Erythroblast (primary cell): Measurements from ENCODE around the gene NUDT4.
"Not testable (repeated sequence)": the region's sequence is repeated elsewhere in the genome, so short reads cannot be mapped to it uniquely, and the experiment has no call there.

ENCODE experiments used
- DNase-seq, 2 experiments: peaks; one replicate each; lab custom pipeline; 2025; lab: John Stamatoyannopoulos, UW
- GATA1 ChIP-seq: IDR thresholded peaks from 2 replicates; pipeline ENCODE4 v1.6.1; 2011; ENCODE audit warnings: low read depth, mild to moderate bottlenecking, control low read depth, low read length, moderate library complexity
- POLR2A ChIP-seq: IDR thresholded peaks from 2 replicates; pipeline ENCODE4 v1.6.1; 2011; ENCODE audit warnings: mild to moderate bottlenecking, low read length

Gene NUDT4

GRCh38 chr12:93415723-93416464 is 38.2 kb downstream of the NUDT4 start:
- TF ChIP-seq POLR2A: no peak
- TF ChIP-seq GATA1: no peak
- DNase-seq: no peak

GRCh38 chr12:93417967-93418480 is 40.3 kb downstream of the NUDT4 start:
- DNase-seq: no peak
- no peak for TF ChIP-seq GATA1
- no peak for TF ChIP-seq POLR2A

- TF ChIP-seq POLR2A: no peak
- TF ChIP-seq GATA1: no peak
- peak; percentile 70 to 80 for DNase-seq
Measured at GRCh38 chr12:93419388-93420034, 41.8 kb downstream of the NUDT4 start.

- no peak for DNase-seq
- TF ChIP-seq GATA1 (no peak), POLR2A (no peak)
Measured at GRCh38 chr12:93422050-93422449, 44.3 kb downstream of the NUDT4 start.

- DNase-seq: no peak
- TF ChIP-seq POLR2A (no peak), GATA1 (no peak)
Measured at GRCh38 chr12:93425736-93426411, 48.1 kb downstream of the NUDT4 start.

- no peak for TF ChIP-seq GATA1
- no peak for TF ChIP-seq POLR2A
- no peak for DNase-seq
Measured at GRCh38 chr12:93426412-93426805, 48.7 kb downstream of the NUDT4 start.

GRCh38 chr12:93427779-93428564 is 50.2 kb downstream of the NUDT4 start:
- no peak for TF ChIP-seq GATA1
- no peak for TF ChIP-seq POLR2A
- DNase-seq: peak; percentile 34 to 56

GRCh38 chr12:93429448-93429847 is 51.7 kb downstream of the NUDT4 start:
- no peak for DNase-seq
- TF ChIP-seq GATA1: no peak
- no peak for TF ChIP-seq POLR2A

- no peak for TF ChIP-seq GATA1
- no peak for TF ChIP-seq POLR2A
- DNase-seq: no peak
Measured at GRCh38 chr12:93429852-93430251, 52.1 kb downstream of the NUDT4 start.

GRCh38 chr12:93430280-93430679 is 52.6 kb downstream of the NUDT4 start:
- no peak for DNase-seq
- TF ChIP-seq POLR2A: no peak
- no peak for TF ChIP-seq GATA1

GRCh38 chr12:93432031-93432430 is 54.3 kb downstream of the NUDT4 start:
- not testable (repeated sequence) for DNase-seq

GRCh38 chr12:93434256-93434865 is 56.6 kb downstream of the NUDT4 start:
- no peak for DNase-seq

More at GRCh38 chr12:93434256-93434865, 56.6 kb downstream of the NUDT4 start:
- TF ChIP-seq GATA1 (no peak), POLR2A (no peak)
